ENCODE data around the gene LEP.

DNA sequence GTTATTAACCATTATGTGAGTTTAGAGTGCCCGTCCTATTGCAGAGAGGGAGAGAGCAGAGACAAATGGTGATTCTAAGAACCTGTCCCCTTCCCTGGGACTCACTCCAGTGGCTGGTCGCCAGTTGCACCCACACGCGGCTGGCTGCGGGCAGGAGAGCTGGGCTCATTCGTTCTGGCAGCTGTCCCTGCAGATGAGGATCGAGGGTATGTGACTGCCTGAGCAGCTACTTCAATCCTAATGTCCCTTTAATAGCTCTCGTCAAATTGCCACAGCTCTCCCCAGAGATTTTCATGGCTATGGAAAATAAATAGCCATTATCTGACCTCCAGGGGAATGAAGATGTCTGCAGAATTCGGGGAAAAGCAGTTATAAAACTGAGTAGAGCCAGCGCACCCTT, 61.1 kb downstream of the LEP start:
- TF ChIP-seq, protein P1, sequence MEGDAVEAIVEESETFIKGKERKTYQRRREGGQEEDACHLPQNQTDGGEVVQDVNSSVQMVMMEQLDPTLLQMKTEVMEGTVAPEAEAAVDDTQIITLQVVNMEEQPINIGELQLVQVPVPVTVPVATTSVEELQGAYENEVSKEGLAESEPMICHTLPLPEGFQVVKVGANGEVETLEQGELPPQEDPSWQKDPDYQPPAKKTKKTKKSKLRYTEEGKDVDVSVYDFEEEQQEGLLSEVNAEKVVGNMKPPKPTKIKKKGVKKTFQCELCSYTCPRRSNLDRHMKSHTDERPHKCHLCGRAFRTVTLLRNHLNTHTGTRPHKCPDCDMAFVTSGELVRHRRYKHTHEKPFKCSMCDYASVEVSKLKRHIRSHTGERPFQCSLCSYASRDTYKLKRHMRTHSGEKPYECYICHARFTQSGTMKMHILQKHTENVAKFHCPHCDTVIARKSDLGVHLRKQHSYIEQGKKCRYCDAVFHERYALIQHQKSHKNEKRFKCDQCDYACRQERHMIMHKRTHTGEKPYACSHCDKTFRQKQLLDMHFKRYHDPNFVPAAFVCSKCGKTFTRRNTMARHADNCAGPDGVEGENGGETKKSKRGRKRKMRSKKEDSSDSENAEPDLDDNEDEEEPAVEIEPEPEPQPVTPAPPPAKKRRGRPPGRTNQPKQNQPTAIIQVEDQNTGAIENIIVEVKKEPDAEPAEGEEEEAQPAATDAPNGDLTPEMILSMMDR (IDR thresholded peaks at IDR 0.05) = no peak
- no peak for TF ChIP-seq POLR2A (IDR thresholded peaks at IDR 0.05)

All from adrenal gland (tissue), 5 donors.